Activated CD4-positive, alpha-beta T cell treated with anti-CD3 and anti-CD28 coated beads, Interleukin-2, amount 50 U/mL, for 48 hours (primary cell): Measurements from ENCODE around the gene MAP2K5.

ENCODE experiments used
- DNase-seq, 2 experiments: peaks; one replicate each; pipeline ENCODE4 v3.0.0-alpha.2; 2020

Gene MAP2K5

DNA sequence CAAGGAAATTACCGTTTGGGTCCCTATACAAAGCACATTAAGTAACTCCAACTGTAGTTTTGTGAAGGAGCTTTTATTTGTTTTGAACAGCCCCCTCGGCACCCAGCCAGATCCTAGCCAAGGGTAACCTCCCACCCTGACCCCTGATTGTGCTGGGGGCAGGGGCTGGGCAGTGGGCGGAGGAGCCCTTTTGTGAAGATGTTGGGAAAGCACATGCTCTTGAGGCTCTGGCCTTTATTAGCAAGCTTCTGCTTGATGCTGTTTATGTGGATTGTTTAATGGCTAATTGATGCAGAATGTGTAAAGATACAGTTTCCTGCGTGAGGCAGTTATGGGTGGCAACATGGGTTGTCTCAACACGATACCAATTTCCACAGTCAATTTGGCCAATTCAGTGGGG, 136.5 kb downstream of the MAP2K5 start:
- DNase-seq, result no peak

DNA sequence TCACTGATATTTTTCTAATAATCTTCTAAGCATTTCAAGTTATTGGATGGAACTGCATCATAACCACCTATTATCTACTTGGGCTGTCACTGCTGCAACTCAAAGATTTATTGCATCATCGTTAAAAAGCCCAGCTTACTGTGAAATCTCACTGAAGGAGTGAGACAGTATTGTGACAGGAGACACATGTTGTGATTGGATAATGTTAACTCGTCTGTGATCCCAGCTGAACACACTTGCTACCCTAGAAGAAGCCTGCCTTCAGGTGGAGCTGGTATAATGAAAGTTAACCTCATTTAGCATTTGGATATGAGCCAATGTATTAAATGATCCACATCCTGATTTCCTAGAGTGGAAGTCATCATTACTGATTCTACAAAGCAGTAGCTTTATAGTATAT, 138.1 kb downstream of the MAP2K5 start:
- no peak for DNase-seq

DNA sequence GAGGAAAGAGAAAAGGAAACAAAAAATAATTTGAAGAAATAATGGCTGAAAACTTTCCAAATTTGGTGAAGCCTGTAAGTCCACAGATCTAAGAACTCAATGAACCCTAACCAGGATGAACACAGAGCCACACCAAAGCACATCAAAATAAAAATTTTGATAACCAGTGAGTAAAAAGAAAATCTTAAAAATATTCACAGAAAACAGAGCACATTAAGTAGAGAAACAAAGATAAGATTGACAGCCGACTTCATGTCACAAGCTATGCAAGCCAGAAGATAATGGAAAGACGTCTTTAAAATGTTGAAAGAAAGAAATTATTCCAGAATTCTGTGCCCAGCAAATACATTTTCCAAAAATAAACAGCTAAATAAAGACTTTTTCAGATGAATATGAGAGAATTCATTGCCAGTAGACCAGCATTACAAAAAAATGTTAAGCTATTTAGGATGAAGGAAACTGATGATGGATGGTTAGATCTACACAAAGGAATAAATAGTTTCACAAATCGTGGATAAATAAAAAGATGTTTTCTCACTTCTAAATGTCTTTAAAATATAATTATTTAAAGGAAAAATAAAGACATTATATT, 142.6 kb downstream of the MAP2K5 start:
- no peak for DNase-seq

DNA sequence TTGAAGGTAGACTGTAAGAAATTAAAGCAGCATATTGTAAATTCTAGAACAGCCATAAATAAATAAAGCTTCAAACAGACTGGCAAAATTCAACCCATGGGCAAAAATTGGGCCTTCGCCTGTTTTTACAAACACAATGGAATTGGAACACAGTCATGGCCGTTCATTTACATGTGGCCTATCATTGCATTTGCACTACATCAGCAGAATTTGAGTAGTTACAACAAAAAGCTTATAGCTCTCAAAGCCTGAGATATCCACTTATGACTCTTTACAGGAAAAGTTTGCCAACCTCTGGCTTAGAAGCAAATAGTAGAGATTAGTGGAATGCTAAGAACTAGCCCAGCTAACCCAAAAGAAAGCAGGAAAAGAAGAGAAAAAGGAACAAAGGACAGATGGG, 143.2 kb downstream of the MAP2K5 start:
- no peak for DNase-seq

DNA sequence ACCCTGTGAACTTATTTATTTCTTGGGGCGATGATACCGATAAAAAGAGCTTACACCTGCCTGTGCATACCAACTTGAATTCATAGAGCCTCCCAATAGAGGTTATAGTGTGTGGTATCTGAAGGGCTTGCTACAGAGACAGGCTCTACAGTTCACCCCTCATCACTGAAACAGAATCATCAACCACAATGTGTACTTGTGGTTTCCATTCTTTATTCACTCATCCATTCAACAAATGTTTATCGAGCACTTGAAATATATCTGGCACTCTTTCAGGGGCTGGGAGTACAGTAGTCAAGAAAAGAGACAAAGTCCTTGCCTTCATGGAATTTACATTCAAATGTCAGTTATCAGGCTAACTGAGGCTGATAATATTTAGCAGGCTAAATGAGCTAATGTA, 148.4 kb downstream of the MAP2K5 start:
- no peak for DNase-seq

DNA sequence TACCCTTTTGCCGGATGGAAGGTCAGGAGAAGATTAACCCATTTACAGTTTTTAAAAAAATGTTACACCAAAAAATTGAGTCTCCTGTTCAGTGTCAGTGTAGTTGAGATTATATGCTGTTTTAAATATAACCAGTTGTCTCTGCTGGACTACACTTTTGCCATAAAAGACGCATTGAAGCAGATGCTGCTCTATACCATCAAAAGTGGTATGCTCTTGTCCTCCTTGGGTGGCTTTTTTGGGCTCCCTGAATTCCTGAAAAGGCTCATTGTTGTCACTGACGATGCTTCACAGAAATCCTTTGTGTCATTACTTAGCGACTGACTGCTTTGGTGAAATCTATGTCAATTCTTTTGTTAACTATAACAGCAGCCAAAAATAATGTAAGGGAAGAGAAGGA, 148.9 kb downstream of the MAP2K5 start:
- DNase-seq, result no peak

DNA sequence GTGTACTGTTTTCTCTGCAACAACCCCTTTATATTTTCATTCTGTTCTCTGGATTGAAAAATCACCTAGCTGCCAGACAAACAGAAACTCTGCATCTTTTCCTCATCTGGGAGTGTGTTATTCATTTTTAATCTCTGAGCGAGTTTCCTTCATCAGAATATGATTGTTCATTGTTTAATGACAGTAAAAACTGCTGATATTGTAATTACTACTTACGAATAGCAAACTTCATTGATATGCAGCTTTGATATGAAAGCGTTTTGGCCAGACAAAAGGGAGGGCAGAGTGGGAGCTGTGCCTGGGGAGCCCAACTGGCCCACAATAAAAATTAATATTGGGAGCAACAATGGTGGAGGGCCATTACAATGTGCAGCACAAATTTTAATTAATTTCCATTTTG, 150.1 kb downstream of the MAP2K5 start:
- no peak for DNase-seq

DNA sequence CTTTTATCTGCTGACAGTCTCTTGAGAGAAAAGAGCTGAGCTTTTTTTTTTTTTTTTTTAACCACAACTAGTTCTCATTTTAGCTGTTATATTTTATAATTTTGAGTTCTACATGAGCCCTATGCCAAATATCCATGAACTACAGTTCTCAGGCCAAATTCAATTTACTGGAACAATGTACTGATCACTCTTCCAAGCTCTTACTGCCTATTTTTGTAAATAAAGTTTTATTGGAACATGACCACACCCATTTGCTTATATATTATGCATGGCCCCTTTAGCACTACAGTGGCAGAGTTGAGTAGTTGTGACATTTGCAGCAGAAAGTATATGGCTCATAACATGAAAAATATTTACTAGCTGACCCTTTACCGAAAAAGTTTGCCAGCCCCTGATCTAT, 153.6 kb downstream of the MAP2K5 start:
- no peak for DNase-seq

DNA sequence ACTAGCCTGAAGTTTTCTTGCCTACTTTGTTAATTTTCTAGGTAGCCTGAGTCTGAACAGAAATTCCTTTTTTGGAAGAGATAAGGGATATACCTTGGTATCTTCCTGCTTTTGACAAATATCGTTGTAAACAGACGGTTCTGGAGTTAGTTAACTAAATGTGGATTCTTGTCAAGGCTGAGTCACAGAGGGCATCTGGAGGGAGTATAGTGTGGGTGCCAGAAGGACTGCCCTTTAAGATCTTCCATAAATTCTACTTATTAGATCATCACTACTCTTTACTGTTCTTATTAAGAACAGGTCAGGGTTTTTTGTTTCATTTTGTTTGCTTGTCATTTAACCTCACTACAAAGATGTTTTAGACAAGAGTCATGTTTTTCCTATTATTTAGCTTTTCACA, 157.5 kb downstream of the MAP2K5 start:
- DNase-seq, result no peak

DNA sequence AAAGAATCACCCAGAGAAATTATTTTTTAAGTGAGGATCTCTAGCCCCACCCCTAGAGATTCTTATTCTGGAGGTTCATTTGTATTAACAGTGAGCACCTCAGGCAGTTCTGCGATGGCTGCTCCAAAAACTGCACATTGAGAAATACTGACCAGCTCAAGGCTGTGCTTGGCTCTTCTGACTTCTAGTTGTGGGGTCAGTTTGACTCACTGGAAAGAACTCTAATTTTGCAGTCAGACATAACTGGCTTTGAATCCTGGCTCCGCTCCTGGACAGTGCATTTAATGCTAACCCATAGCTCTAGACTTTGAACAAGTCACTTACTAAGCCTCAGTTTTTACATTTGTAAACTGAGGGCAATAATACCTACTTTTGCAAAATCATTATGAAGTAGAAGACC, 159.2 kb downstream of the MAP2K5 start:
- no peak for DNase-seq

DNA sequence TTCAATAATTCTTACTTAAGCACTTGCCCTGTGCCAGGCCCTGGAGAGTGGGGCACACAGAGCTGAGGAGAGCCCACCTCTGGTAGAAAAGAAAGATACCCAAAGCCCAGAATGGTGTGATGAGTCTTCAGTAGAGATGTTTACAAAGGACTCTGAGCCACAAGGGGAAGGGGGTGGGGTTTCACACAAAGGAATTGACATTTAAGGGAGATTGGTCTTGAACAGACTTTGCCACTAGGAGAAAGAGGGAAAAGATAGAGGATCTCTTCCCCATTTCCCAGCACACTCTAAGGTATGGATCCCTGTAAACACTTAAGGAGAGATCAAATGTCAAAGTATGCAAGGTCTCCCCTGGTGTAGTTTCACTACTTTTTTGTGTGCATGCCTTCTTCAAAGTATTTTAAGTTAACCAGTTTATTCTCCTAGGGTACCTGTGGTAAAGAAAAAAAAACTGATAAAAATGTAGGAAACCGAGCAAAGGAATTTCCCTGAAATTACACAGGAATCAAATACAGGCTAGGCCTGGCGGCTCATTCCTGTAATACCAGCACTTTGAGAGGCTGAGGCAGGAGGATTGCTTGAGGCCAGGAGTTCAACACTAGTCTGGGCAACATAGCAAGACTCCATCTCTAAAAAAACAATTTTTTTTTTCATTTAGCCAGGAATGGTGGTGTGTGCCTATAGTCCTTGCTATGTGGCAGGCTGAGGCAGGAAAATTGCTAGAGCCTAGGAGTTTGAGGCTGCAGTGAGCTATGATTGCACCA, 165.2 kb downstream of the MAP2K5 start:
- DNase-seq, result no peak

DNA sequence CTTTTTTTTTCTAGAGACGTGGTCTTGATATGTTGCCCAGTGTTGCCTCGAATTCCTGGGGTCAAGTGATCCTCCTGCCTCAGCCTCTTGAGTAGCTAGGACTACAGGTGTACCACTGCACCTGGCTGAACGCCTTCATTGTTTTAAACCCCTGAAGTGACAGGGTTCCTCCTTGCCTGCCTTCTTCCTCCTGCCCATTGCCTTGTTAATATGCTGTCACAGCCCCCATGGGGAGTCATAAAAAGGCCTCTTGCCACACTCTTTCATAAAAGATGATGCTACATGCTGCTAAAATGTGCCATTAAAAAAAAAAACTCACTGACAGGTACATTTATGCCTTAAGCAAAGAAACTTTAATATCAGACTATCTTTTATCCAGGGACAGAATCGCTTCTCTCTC, 166.0 kb downstream of the MAP2K5 start:
- DNase-seq, result no peak

DNA sequence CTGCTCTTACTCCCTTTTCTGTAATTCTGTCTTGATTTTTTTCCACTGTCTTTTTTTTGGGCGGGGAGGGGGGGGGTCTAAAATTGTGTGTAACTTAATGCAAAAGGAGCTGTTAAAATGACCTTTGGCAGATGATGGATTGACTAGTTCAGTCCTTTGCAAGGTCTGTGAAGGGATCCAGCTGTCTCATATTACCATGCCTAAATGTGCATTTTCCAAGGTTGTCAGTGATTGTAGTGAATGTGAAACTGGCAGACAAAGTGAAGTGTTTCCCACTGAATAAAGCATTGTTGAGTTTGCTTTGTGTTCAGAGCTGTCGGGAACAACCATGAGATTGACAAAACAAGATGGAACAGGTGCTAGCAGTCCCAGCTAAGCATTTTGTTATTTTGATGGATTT, 172.7 kb downstream of the MAP2K5 start:
- no peak for DNase-seq

DNA sequence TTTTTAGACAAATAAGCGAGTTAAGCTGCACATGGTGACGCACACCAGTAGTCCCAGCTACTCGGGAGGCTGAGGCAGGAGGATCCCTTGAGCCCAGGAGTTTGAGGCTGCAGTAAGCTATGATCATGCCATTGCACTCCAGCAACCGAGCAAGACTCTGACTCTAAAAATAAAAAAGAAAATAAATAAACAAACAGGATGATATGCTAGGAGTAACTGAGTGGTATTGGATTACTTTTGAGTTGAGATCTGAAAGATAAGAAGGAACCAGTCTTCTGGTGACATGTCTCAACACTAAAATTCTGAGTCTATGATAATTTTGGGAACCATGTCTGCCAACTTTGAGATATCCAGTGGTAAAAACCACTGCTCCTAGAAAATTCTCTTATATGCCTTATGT, 173.7 kb downstream of the MAP2K5 start:
- no peak for DNase-seq

DNA sequence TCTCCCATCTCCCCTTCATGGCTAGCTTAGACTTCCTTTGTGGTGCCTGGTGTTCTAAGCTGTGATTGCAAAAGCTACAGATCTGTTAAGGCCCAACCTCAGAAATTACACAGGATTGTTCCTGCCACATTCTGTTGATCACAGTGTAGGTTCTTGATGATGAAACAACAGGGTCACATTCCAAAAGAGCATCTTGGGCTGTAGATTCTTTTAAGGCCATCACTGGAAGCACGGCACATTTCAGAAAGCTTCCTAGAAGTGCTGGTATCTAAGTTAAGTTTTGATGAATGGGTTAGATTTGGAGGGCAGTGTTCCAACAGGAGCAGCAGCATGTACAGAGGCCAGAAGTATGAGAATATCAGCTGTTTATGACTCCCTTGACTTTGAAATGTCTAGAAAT, 175.3 kb downstream of the MAP2K5 start:
- no peak for DNase-seq

DNA sequence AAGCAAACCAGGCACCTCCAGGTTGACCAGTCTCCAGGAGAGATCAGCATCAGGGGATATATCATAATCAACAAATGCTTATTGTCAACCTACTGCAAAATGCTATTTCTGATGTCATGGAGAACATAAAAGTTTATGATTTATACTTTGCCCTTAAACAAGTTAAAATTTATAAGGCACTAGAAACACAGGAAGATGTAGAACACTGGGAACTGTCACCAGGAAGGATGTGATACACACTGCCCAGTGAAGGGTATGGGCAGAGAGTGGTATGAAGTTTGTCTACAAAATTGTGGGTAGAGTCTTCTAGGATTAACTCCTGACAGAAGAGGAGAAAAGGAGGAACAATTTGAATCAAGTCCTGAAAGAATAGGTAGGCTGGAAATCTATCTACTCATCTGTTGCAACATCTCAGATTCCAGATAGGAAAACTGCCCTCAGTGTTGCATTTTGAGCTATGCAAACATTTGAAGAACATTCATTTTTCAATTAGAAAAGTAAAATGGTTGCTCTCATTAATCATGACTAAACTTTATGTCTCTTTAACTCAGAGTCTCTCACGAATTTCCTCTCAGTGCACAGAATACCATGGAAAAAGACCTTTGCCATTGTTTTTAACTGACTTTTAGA, 176.9 kb downstream of the MAP2K5 start:
- DNase-seq, result no peak

DNA sequence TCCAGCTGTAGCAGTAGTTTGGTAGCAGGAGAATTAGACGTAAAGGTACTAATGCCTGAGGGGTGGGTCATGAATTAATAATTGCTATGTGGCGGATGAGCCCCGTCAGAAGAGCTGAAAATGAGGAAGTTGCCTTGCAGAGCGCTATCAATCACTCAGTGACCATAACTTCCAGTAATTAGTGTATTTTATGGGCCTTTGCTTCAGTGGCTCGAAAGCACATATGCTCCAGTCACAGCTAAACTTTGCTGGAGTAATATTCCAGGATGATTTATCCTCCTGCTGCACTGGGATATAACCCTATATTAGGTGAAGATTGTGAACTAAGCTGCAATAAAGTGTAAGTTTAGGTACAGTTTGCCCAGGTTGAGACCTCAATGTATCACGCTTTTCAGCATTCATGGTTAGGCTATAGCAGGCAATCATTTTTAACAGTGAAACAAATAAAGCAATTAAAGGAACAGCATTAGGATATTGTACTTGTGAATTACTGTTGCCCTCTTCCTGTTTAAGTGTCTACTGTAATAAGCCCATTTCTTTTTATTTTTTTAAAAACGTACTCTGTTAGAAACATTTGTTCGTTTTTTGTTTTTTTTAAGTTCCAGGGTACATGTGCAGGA, 178.2 kb downstream of the MAP2K5 start:
- DNase-seq, result no peak

DNA sequence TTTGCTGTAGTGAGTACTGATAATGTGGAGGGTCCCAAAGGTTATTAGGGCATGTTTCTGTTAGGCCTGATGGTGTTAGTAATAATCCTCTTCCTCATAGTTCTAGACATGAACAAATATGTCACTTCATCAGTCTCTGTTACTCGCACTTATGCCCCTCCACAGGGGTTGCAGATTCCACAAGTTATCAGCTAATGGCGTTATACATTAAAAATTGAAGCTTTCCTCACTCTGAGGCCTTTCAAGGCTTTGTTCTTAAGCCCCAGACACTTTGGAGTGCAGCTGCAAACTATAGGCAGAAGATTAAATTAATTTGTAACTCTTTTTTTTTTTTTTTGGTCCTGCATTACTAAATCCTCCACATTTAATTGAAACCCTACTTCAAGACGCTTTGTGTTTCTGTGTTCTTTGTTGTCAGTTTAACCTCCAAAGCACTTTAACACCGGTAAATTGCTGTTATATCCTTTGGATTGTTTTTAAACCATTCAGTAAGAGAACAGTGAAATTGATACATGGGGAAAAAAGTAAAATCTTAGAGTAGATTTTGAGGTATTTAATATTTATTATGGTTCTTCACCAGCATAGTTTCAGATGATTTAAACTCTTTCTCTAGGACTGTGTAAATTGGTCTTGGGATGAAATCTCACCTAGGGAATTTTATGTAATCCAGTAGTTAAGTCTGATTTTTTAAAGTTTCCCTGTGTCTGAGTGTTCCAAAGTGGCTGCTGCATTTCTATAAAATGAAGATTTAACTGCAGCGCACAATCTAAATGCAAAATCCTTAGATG, 179.7 kb downstream of the MAP2K5 start:
- DNase-seq, result no peak

DNA sequence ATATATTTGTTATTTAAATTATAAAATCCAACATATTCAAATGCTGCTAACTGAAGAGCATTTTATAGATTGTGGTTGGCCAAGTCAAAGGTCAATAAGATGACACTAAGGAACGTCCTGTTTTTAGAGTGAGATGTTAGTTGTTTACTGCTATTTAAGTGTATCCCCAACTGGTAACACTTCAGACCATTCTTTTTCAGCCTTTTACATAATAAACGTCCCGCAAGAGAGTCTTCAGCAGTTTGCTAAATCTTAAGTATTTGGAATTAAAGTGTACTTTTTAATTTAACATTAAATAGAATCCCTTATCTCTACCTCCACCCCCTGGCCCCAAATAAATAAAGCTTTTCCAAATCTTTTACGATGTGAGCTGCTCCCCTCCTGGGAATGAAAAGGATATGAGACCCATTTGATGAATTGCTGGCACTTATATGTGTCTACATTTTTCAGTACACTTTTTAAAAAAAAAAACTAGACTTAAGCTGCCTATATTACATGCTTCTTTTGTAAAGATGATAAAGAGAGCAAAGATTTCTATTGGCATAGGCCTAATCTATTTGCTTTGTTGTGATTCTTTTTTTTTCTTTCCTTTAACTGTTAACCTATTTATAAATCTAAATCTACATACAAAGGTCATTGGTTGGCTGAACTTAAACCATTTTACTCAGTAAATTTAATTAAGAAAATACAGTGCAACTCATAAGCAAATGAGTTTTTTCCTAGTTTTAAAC, 181.0 kb downstream of the MAP2K5 start:
- no peak for DNase-seq

DNA sequence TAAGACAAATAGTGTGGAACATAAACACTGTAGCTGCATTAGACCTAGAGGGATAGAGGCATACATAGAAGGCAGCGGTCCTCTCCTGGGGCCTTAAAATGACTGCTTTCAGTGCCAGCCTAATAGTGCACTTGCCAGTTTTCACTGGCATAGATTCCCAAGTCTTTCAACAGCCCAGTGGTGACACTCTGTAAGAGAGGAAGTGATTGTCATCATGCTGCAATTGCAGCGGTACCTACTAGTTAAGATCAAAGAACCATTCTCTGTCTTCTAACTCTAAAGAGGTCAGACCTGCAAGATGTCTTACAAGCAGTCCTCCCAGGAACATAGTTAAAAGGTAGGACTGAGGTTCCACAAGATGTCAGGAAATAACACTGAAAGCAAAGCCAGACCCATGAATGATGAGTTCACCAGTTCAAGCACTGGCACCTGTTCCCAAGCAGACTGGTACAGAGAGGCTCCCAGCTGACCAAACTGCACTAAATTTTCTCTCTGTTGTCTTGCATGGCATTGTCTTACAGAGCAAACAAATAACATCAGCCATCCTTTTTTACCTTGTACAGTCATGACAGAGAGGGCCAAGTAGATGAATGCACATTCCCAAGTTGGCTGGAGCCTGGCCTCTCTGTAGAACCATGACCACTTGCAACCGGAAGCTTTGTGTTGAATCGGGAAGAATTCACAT, 182.3 kb downstream of the MAP2K5 start:
- DNase-seq, result no peak

DNA sequence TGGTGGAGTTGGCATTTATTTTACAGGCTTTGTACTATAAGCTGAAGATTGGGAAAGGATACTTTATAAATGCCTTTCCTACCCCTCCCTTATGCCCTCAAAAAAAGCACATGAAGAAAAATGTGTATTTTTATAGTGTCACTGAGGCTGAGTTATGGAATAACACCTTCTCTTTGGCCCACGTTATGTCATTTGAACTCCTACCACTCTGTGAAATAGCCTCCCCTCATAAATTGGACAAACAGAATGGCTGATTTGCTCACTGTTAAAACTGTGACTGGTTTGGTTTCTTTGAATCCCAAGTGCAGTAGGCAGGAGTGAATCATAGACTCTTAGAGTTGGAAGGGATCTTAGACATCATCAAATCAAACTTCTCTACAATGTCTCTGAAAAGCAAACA, 187.6 kb downstream of the MAP2K5 start:
- no peak for DNase-seq
